ENCODE measurements around the gene SGSM2. TPM values are rescaled to one million over a fixed set of nuclear protein-coding genes. Genes with fewer than 3 reads are reported as not detected.

SGSM2 gene
- polyA plus RNA-seq, 1 donor from 2014 or later = 222 TPM

- no peaks in the 10 kb centered on the region for H4K20me1 ChIP-seq (ENCODE audit: insufficient read depth)
- no peak overlapping the region for H3K9ac ChIP-seq (ENCODE audit: low read length)
- no peaks in the 10 kb centered on the region for H3K9me2 ChIP-seq (ENCODE audit: insufficient read depth, low read length)
- no peak overlapping the region for H3K4me3 ChIP-seq (ENCODE audit: low read length)
- no peaks in the 10 kb centered on the region for H3K9me3 ChIP-seq (ENCODE audit: low read length)
- H3K79me2 ChIP-seq (replicated peaks; ENCODE audit: insufficient read depth, low read length) = no peaks in the 10 kb centered on the region
- H3F3A ChIP-seq (ENCODE audit: insufficient read depth, low read length, poor library complexity, severe bottlenecking) = no peaks in the 10 kb centered on the region
- no peak overlapping the region for H3K4me2 ChIP-seq (ENCODE audit: low read length)
- TF ChIP-seq EP300 (conservative IDR thresholded peaks at IDR 0.05; ENCODE audit: poor library complexity, severe bottlenecking) (no peak), POLR2AphosphoS5 (IDR thresholded peaks at IDR 0.05) (no peak), MXI1 (conservative IDR thresholded peaks at IDR 0.05; ENCODE audit: poor library complexity, severe bottlenecking) (no peak), TAF1 (IDR thresholded peaks at IDR 0.05; ENCODE audit: low read depth) (no peak), SMC3 (conservative IDR thresholded peaks at IDR 0.05; ENCODE audit: poor library complexity) (no peak), RAD21 (conservative IDR thresholded peaks at IDR 0.05) (no peak), REST (IDR thresholded peaks at IDR 0.05; ENCODE audit: borderline replicate concordance) (no peak), EZH2 (IDR thresholded peaks at IDR 0.05; ENCODE audit: borderline replicate concordance, insufficient read depth, low read length, poor library complexity, severe bottlenecking) (no peak)
- TF ChIP-seq, protein P1, sequence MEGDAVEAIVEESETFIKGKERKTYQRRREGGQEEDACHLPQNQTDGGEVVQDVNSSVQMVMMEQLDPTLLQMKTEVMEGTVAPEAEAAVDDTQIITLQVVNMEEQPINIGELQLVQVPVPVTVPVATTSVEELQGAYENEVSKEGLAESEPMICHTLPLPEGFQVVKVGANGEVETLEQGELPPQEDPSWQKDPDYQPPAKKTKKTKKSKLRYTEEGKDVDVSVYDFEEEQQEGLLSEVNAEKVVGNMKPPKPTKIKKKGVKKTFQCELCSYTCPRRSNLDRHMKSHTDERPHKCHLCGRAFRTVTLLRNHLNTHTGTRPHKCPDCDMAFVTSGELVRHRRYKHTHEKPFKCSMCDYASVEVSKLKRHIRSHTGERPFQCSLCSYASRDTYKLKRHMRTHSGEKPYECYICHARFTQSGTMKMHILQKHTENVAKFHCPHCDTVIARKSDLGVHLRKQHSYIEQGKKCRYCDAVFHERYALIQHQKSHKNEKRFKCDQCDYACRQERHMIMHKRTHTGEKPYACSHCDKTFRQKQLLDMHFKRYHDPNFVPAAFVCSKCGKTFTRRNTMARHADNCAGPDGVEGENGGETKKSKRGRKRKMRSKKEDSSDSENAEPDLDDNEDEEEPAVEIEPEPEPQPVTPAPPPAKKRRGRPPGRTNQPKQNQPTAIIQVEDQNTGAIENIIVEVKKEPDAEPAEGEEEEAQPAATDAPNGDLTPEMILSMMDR (IDR thresholded peaks at IDR 0.05; ENCODE audit: poor library complexity, severe bottlenecking) = no peak
- no peak overlapping the region for H3K27ac ChIP-seq (ENCODE audit: low read length)
- no peaks in the 10 kb centered on the region for H3K36me3 ChIP-seq (ENCODE audit: insufficient read depth, low read length)
- no peaks in the 10 kb centered on the region for H3K27me3 ChIP-seq (ENCODE audit: insufficient read depth, low read depth, low read length)
- no peak overlapping the region for H2AFZ ChIP-seq (ENCODE audit: low read depth, low read length)
Measured at GRCh38 chr17:2376107-2376506, 38.8 kb downstream of the SGSM2 start.

GRCh38 chr17:2377659-2378058, 40.4 kb downstream of the SGSM2 start:
- no peaks in the 10 kb centered on the region for H3K36me3 ChIP-seq (ENCODE audit: insufficient read depth, low read length)
- H4K20me1 ChIP-seq (ENCODE audit: insufficient read depth) = no peaks in the 10 kb centered on the region
- TF ChIP-seq MXI1 (conservative IDR thresholded peaks at IDR 0.05; ENCODE audit: poor library complexity, severe bottlenecking) (no peak), TAF1 (IDR thresholded peaks at IDR 0.05; ENCODE audit: low read depth) (no peak), RAD21 (conservative IDR thresholded peaks at IDR 0.05) (no peak), POLR2AphosphoS5 (IDR thresholded peaks at IDR 0.05) (no peak), EZH2 (IDR thresholded peaks at IDR 0.05; ENCODE audit: borderline replicate concordance, insufficient read depth, low read length, poor library complexity, severe bottlenecking) (no peak), EP300 (conservative IDR thresholded peaks at IDR 0.05; ENCODE audit: poor library complexity, severe bottlenecking) (no peak), REST (IDR thresholded peaks at IDR 0.05; ENCODE audit: borderline replicate concordance) (no peak), SMC3 (conservative IDR thresholded peaks at IDR 0.05; ENCODE audit: poor library complexity) (no peak)
- TF ChIP-seq, protein P1 (IDR thresholded peaks at IDR 0.05; ENCODE audit: poor library complexity, severe bottlenecking) = no peak
- H3K79me2 ChIP-seq (replicated peaks; ENCODE audit: insufficient read depth, low read length) = no peaks in the 10 kb centered on the region
- H3K4me3 ChIP-seq (ENCODE audit: low read length) = no peak overlapping the region
- no peaks in the 10 kb centered on the region for H3K9me3 ChIP-seq (ENCODE audit: low read length)
- H3K9ac ChIP-seq (ENCODE audit: low read length) = no peak overlapping the region
- H3K4me2 ChIP-seq (ENCODE audit: low read length) = no peak overlapping the region
- H3F3A ChIP-seq (ENCODE audit: insufficient read depth, low read length, poor library complexity, severe bottlenecking) = no peaks in the 10 kb centered on the region
- no peaks in the 10 kb centered on the region for H3K27me3 ChIP-seq (ENCODE audit: insufficient read depth, low read depth, low read length)
- no peak overlapping the region for H3K27ac ChIP-seq (ENCODE audit: low read length)
- H3K9me2 ChIP-seq (ENCODE audit: insufficient read depth, low read length) = no peaks in the 10 kb centered on the region
- no peak overlapping the region for H2AFZ ChIP-seq (ENCODE audit: low read depth, low read length)
